Measurements from ENCODE around the gene ZNF557. TPM values are rescaled to one million over a fixed set of nuclear protein-coding genes. Genes with fewer than 3 reads are reported as not detected.

Gene ZNF557
- total RNA-seq, 1 experiment from 2014 or later: 3.1 TPM

GRCh38 chr19:7113233-7113632 lies 43.7 kb downstream of the ZNF557 start:
- in situ Hi-C loops (cut with HindIII; ENCODE audit: low pct_unique_long_range_greater_than_20kb, low sequenced_read_pairs): no loop called here
- no peak for DNase-seq (ENCODE audit: low read depth)

DNA sequence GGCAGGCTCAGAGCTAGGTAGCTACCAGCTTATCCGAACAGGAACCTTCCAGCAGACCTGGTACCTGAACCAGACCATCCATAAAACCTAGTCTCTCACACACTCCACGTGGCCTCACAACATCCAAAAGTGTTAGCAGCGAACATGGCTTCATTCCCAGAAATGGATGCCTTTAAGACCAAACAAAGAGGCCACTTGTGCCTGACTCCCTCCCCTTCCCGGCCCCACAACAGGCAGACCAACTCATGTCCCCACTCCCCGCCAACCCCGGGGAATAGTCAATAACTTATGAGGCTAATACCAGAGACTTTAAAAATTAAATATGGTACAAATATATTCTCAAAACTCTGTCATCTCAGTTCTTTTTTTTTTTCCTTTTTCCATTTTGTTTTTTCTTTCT lies 46.2 kb downstream of the ZNF557 start:
- in situ Hi-C loops (cut with HindIII; ENCODE audit: low pct_unique_long_range_greater_than_20kb, low sequenced_read_pairs): no loop called here
- no peak for DNase-seq (ENCODE audit: low read depth)

- in situ Hi-C loops (cut with HindIII; ENCODE audit: low pct_unique_long_range_greater_than_20kb, low sequenced_read_pairs): no loop called here
- no peak for DNase-seq (ENCODE audit: low read depth)
Measured at GRCh38 chr19:7117248-7117647, 47.7 kb downstream of the ZNF557 start.

GRCh38 chr19:7119582-7119981 lies 50.1 kb downstream of the ZNF557 start:
- no peak for DNase-seq (ENCODE audit: low read depth)
- in situ Hi-C loops (cut with HindIII; ENCODE audit: low pct_unique_long_range_greater_than_20kb, low sequenced_read_pairs): no loop called here

DNA sequence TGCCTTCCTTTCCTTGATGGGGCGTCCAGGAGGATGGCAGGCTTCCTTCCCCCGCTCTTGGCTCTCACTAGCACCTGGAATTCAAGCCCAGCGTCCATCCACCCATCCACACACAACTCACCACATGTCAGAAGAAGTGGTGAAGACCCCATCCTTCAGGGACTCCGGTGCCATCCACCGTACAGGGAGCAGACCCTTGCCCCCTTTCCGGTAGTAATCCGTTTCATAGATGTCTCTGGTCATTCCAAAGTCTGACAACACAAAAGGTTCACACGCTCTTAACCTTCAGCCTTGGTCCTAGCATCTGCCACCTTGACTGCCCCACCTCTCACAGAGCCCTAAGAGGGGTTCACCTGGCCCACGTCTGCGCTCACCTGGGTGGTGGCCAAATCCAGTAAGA lies 51.0 kb downstream of the ZNF557 start:
- DNase-seq (ENCODE audit: low read depth): no peak
- in situ Hi-C loops (cut with HindIII; ENCODE audit: low pct_unique_long_range_greater_than_20kb, low sequenced_read_pairs): no loop called here

DNA sequence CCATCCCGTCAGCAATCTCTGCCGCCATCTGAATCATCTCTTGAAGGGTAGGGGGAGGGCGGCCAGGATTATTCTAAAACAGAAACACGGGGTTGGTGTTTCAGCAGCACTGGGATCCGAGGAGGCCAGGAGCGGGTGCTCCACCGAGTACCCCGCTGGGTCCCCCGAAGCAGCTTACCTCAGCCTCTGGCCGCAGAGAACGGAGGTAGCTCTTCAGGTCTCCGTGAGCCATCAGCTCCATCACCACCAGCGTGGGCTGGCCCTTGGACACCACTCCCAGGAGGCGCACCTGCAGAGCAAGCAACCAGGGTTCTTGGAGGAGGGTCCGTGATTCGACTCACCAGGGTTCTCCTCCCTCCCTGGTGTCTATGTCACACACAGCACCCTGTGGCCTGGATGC lies 53.2 kb downstream of the ZNF557 start:
- DNase-seq (ENCODE audit: low read depth): no peak
- in situ Hi-C loops (cut with HindIII; ENCODE audit: low pct_unique_long_range_greater_than_20kb, low sequenced_read_pairs): no loop called here

- in situ Hi-C loops (cut with HindIII; ENCODE audit: low pct_unique_long_range_greater_than_20kb, low sequenced_read_pairs): no loop called here
- DNase-seq (ENCODE audit: low read depth): no peak
Measured at GRCh38 chr19:7124782-7125181, 55.3 kb downstream of the ZNF557 start.

DNA sequence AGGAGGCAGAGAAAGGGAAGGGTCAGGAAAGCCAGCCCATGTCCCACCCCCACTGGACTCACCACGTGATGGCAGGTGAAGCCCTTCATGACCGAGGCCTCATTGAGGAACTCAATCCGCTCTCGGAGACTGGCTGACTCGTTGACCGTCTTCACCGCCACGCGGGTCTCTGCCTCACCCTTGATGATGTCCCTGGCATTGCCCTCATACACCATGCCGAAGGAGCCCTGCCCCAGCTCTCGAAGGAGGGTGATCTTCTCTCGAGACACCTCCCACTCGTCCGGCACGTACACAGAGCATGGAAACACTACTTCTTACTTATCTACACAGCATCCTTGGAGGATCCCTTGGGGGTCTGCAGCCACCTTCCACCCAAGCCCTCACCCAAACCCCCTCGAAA lies 55.7 kb downstream of the ZNF557 start:
- in situ Hi-C loops (cut with HindIII; ENCODE audit: low pct_unique_long_range_greater_than_20kb, low sequenced_read_pairs): no loop called here
- DNase-seq (ENCODE audit: low read depth): no peak

GRCh38 chr19:7126132-7126531 lies 56.6 kb downstream of the ZNF557 start:
- in situ Hi-C loops (cut with HindIII; ENCODE audit: low pct_unique_long_range_greater_than_20kb, low sequenced_read_pairs): no loop called here
- DNase-seq (ENCODE audit: low read depth): no peak

DNA sequence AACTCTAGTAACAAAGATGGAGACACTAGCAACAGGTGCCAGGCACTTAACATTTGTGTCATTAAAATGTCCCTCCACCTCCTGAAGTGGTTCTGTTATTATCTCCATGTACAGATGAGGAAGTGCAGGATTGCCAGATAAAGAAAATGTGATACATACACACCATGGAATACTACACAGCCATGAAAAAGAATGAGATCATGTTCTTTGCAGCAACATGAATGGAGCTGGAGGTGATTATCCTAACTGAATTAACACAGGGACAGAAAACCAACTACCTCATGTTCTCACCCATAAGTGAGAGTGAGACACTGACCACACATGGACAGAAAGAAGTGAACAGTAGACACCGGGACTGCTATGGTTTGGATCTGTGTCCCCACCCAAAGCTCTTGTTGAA lies 60.5 kb downstream of the ZNF557 start:
- DNase-seq (ENCODE audit: low read depth): no peak
- in situ Hi-C loops (cut with HindIII; ENCODE audit: low pct_unique_long_range_greater_than_20kb, low sequenced_read_pairs): no loop called here

- DNase-seq (ENCODE audit: low read depth): no peak
- in situ Hi-C loops (cut with HindIII; ENCODE audit: low pct_unique_long_range_greater_than_20kb, low sequenced_read_pairs): no loop called here
Measured at GRCh38 chr19:7132054-7132453, 62.6 kb downstream of the ZNF557 start.

- in situ Hi-C loops (cut with HindIII; ENCODE audit: low pct_unique_long_range_greater_than_20kb, low sequenced_read_pairs): no loop called here
- no peak for DNase-seq (ENCODE audit: low read depth)
Measured at GRCh38 chr19:7137120-7137519, 67.6 kb downstream of the ZNF557 start.

Other genes starting within 250 kb of the ZNF557 start
- gene ADGRE1, start 182.1 kb upstream of the ZNF557 start, total RNA-seq (2014; rRNA removed; shearing (Covaris generic); ENCODE audit: low replicate concordance): 11.4 and 15.0 TPM in 2 replicates
- not detected in 2 replicates for gene MBD3L2B, start 48.3 kb upstream of the ZNF557 start, total RNA-seq (2014; rRNA removed; shearing (Covaris generic); ENCODE audit: low replicate concordance)
- not detected in 2 replicates for gene MBD3L5, start 39.1 kb upstream of the ZNF557 start, total RNA-seq (2014; rRNA removed; shearing (Covaris generic); ENCODE audit: low replicate concordance)
- gene MBD3L4, start 29.5 kb upstream of the ZNF557 start, total RNA-seq (2014; rRNA removed; shearing (Covaris generic); ENCODE audit: low replicate concordance): not detected in 2 replicates
- not detected in 2 replicates for gene MBD3L2, start 20.4 kb upstream of the ZNF557 start, total RNA-seq (2014; rRNA removed; shearing (Covaris generic); ENCODE audit: low replicate concordance)
- not detected in 2 replicates for gene MBD3L3, start 11.0 kb upstream of the ZNF557 start, total RNA-seq (2014; rRNA removed; shearing (Covaris generic); ENCODE audit: low replicate concordance)
- gene INSR, start 224.7 kb downstream of the ZNF557 start, total RNA-seq (2014; rRNA removed; shearing (Covaris generic); ENCODE audit: low replicate concordance): 0.64 and 7.0 TPM in 2 replicates

All from Caki2 (cell line).